ENCODE results near the gene GFRA1.

The GFRA1 gene

DNA sequence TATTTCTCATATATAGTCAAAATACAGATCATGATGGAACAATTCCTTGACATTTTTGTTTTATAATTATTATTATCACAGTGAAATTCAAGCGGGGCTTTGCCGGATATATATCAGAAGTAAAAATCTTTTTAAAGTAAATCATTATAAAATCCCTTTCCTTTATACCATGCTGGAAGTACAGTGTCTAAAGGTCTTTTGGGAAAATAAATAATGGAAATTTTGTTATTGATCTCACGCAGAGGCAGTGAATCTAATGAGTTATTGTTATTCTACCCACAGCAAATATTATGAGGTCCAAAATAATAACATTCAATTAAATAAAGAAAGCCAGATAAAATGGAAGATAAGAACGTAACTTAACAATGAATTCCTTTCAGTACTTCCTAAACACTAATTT lies 33.8 kb downstream of the GFRA1 start:
- H2AFZ ChIP-seq (ENCODE audit: low read depth, low read length, severe bottlenecking): no peak overlapping the region
- no peaks in the 10 kb centered on the region for H4K20me1 ChIP-seq (ENCODE audit: low read depth, low read length)
- no peak for TF ChIP-seq EZH2phosphoT487 (conservative IDR thresholded peaks at IDR 0.05; ENCODE audit: low read length)
- TF ChIP-seq, protein P1, sequence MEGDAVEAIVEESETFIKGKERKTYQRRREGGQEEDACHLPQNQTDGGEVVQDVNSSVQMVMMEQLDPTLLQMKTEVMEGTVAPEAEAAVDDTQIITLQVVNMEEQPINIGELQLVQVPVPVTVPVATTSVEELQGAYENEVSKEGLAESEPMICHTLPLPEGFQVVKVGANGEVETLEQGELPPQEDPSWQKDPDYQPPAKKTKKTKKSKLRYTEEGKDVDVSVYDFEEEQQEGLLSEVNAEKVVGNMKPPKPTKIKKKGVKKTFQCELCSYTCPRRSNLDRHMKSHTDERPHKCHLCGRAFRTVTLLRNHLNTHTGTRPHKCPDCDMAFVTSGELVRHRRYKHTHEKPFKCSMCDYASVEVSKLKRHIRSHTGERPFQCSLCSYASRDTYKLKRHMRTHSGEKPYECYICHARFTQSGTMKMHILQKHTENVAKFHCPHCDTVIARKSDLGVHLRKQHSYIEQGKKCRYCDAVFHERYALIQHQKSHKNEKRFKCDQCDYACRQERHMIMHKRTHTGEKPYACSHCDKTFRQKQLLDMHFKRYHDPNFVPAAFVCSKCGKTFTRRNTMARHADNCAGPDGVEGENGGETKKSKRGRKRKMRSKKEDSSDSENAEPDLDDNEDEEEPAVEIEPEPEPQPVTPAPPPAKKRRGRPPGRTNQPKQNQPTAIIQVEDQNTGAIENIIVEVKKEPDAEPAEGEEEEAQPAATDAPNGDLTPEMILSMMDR (IDR thresholded peaks at IDR 0.05; ENCODE audit: insufficient read depth, low read length, poor library complexity, severe bottlenecking): no peak
- H3K4me3 ChIP-seq (ENCODE audit: insufficient read depth, low read length, poor library complexity, severe bottlenecking): no peak overlapping the region
- no peaks in the 10 kb centered on the region for H3K9me2 ChIP-seq (replicated peaks; ENCODE audit: insufficient read depth, low read length)
- H3K9me3 ChIP-seq (ENCODE audit: insufficient read depth, low read length): no peaks in the 10 kb centered on the region
- H3F3A ChIP-seq (ENCODE audit: insufficient read depth): no peaks in the 10 kb centered on the region
- no peaks in the 10 kb centered on the region for H3K27me3 ChIP-seq (ENCODE audit: low read length)
- H3K9ac ChIP-seq (ENCODE audit: low read length): no peak overlapping the region
- H3K27ac ChIP-seq (ENCODE audit: low read depth, low read length): no peak overlapping the region
- H3K79me2 ChIP-seq (ENCODE audit: insufficient read depth, low read length): no peaks in the 10 kb centered on the region
- H3K4me2 ChIP-seq (ENCODE audit: low read depth, low read length, poor library complexity, severe bottlenecking): no peak overlapping the region
- no peaks in the 10 kb centered on the region for H3K36me3 ChIP-seq (ENCODE audit: low read length)

DNA sequence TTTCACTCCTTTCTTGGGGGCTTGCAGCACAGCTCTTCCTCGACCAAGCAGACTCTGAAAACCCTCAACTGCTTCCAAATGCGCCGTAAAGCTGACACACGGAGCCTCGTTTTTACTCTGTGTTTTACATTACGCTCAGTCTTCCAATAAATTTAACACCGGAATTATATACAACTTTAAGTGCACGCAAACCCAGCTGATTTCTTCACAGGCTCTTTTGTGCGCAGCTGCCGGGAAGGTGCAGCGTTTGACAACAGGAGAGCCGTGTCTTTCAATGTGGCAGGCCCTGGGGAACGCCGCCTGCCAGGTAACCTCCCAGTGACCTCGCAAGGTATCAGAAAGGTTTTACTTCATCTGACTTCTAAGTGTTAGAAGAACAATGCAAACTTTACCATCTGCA lies 35.0 kb downstream of the GFRA1 start:
- H3K4me3 ChIP-seq (ENCODE audit: insufficient read depth, low read length, poor library complexity, severe bottlenecking): no peak overlapping the region
- H2AFZ ChIP-seq (ENCODE audit: low read depth, low read length, severe bottlenecking): no peak overlapping the region
- no peak overlapping the region for H3K4me2 ChIP-seq (ENCODE audit: low read depth, low read length, poor library complexity, severe bottlenecking)

GRCh38 chr10:116237260-116237659 lies 35.7 kb downstream of the GFRA1 start:
- Histone ChIP-seq H3K27ac (ENCODE audit: low read depth, low read length) (no peak overlapping the region), H3K79me2 (ENCODE audit: insufficient read depth, low read length) (no peaks in the 10 kb centered on the region), H3K4me2 (ENCODE audit: low read depth, low read length, poor library complexity, severe bottlenecking) (no peak overlapping the region), H3K9me2 (replicated peaks; ENCODE audit: insufficient read depth, low read length) (no peaks in the 10 kb centered on the region), H3K4me3 (ENCODE audit: insufficient read depth, low read length, poor library complexity, severe bottlenecking) (no peak overlapping the region), H3F3A (ENCODE audit: insufficient read depth) (no peaks in the 10 kb centered on the region), H3K27me3 (ENCODE audit: low read length) (no peaks in the 10 kb centered on the region), H4K20me1 (ENCODE audit: low read depth, low read length) (no peaks in the 10 kb centered on the region), H3K9me3 (ENCODE audit: insufficient read depth, low read length) (no peaks in the 10 kb centered on the region), H3K36me3 (ENCODE audit: low read length) (no peaks in the 10 kb centered on the region), H3K9ac (ENCODE audit: low read length) (no peak overlapping the region), H2AFZ (ENCODE audit: low read depth, low read length, severe bottlenecking) (no peak overlapping the region)
- TF ChIP-seq EZH2phosphoT487 (conservative IDR thresholded peaks at IDR 0.05; ENCODE audit: low read length): no peak
- TF ChIP-seq, protein P1 (IDR thresholded peaks at IDR 0.05; ENCODE audit: insufficient read depth, low read length, poor library complexity, severe bottlenecking): no peak

More for the DNA sequence above, 35.0 kb downstream of the GFRA1 start:
- Histone ChIP-seq H3F3A (ENCODE audit: insufficient read depth) (no peaks in the 10 kb centered on the region), H3K9me2 (replicated peaks; ENCODE audit: insufficient read depth, low read length) (no peaks in the 10 kb centered on the region), H3K9ac (ENCODE audit: low read length) (no peak overlapping the region), H3K79me2 (ENCODE audit: insufficient read depth, low read length) (no peaks in the 10 kb centered on the region), H3K27me3 (ENCODE audit: low read length) (no peaks in the 10 kb centered on the region), H3K9me3 (ENCODE audit: insufficient read depth, low read length) (no peaks in the 10 kb centered on the region), H4K20me1 (ENCODE audit: low read depth, low read length) (no peaks in the 10 kb centered on the region), H3K36me3 (ENCODE audit: low read length) (no peaks in the 10 kb centered on the region), H3K27ac (ENCODE audit: low read depth, low read length) (no peak overlapping the region)
- TF ChIP-seq EZH2phosphoT487 (conservative IDR thresholded peaks at IDR 0.05; ENCODE audit: low read length): no peak
- TF ChIP-seq, protein P1 (IDR thresholded peaks at IDR 0.05; ENCODE audit: insufficient read depth, low read length, poor library complexity, severe bottlenecking): no peak
